Measurements from ENCODE around the gene SLFN13.
"Not testable (repeated sequence)": the region's sequence is repeated elsewhere in the genome, so short reads cannot be mapped to it uniquely, and the experiment has no call there.

SLFN13 gene

DNA sequence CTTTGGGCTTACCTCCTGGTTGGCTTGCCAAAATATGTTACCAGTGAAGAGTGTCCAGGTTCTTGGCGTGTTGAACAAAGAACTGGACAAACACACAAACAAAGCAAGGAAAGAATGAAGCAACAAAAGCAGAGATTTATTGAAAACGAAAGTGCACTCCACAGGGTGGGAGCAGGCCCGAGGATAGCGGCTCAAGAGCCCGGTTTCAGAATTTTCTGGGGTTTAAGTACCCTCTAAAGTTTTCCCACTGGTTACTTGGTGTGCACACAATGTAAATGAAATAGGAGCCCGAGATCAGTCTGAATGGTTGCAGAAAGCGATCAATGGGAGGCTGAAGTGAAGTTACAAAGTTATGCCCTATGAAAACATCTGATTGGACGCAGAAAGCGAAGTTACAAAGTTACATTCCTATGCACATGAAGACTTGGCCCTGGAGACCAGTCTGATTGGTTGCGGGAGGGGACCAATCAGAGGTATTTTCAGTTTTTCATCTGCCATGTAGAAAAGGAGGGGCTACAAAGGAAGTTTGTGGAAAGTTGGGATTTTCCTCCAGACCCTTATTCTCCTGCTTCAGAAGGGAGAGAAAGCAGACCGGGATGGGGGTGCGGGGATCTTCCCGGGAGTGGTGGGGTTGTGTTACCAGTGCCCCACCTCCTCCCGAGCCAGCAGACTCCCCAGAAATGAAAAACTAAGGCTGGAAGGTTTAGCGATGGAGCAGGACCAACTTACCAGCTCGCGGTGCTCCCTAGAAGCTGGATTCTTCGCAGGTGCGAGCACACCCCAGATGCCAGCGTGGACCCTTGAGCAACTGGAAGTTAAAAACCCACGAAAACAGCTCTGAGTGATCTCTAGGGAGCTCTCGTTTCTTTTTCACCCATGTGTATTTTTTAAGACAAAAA, 16.1 kb downstream of the SLFN13 start, which contains the start of gene SLFN12:
TSS of gene SLFN12 (minus strand) at position 325 of the 899 bp plus-strand sequence. CDS start 9,472 bp downstream, outside the sequence.
- peak; percentile 72 for DNase-seq

DNA sequence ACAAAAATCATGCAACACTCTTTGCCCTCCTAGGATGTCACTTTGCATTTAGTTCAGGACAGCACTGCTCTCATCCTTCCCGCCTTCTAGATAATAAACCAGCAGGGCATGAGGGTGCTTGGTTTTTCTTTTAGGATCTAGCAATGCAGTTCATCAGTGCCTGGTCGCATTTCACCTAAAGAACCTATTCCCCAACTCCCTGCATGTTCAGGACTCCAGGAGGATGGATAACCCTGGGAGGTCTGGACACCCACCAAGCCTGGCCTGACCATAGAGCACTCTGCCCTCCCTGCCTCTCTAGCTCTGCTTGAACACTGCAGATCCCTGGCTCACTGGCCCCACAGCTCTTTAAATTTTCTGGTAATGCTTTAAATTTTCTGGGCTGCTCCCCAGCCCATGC, 18.9 kb downstream of the SLFN13 start:
- DNase-seq, result no peak

DNA sequence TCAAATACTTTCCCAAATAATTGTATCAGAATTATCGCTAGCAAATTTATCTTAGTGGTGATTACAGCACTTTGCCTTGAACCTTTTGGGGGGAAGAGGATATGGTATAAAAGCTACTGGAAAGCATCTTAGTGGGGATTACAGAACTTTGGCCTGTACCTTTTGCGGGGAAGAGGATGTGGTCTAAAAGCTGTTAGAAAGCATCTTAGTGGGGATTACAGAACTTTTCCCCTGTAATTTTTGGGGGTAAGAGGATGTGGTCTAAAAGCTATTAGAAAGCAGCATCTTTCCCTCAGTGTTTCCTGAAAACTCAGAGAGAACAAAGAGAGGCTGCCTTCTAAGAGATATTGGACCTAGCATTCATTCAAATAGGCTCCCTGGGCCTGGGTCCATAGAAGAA, 20.3 kb downstream of the SLFN13 start:
- no peak for DNase-seq

GRCh38 chr17:35423761-35424160, 24.8 kb downstream of the SLFN13 start:
- no peak for DNase-seq

GRCh38 chr17:35421069-35421468, 27.5 kb downstream of the SLFN13 start:
- not testable (repeated sequence) for DNase-seq

DNA sequence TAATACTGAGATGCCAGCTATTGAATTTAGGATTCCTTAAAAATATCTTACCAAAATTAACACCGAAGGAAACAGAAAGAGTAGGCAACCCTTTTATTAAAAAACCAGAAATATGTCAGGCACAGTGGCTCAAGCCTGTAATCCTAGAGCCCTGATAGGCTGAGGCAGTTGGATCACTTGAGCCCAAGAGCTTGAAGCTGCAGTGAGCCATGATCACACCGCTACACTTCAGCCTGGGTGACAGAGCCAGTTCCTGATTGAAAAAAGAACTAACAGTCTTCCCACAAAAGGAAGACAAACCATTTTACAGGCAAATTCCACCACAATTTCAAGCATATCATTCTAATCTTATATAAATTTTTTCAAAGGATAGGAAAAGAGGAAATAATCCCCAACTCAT, 31.9 kb downstream of the SLFN13 start:
- no peak for DNase-seq

- not testable (repeated sequence) for DNase-seq
Observed at GRCh38 chr17:35414707-35415106, 33.9 kb downstream of the SLFN13 start.

DNA sequence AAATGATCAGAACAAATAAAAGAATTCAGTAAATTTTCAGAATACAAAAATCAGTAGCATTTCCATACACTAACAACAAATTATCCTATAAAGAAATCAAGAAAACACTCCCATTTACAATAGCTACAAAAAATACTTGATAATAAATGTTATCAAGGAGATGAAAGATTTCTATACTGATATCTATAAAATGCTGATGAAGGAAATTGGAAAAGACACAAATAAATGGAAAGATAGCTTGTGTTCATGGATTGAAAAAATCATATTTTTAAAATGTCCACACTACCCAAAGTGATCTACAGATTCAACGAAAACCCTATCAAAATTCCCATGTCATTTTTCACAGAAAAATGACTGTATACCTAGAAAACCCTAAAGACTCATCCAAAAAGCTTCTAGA, 34.3 kb downstream of the SLFN13 start:
- no peak for DNase-seq

- no peak for DNase-seq
Observed at GRCh38 chr17:35407531-35407930, 41.0 kb downstream of the SLFN13 start.

DNA sequence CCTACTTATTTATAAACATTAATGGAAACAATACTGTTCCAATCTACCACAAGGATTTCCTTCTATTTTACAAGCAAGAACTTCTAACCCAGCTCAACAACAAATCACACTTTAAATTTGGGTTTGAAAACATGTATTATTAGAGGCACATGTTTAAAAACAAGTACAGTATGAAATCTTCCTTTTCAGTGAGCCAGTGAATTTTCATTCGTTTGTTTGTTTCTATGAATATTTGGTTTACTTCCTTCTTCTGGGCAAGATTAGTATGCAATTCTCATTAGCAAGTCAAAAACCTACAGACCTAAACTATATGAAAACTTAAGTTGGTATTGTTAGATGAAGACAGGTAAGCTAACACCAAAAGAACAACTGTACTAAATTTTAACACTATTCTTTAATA, 42.0 kb downstream of the SLFN13 start:
- no peak for DNase-seq

- DNase-seq, result no peak
Observed at GRCh38 chr17:35404360-35404759, 44.2 kb downstream of the SLFN13 start.

DNA sequence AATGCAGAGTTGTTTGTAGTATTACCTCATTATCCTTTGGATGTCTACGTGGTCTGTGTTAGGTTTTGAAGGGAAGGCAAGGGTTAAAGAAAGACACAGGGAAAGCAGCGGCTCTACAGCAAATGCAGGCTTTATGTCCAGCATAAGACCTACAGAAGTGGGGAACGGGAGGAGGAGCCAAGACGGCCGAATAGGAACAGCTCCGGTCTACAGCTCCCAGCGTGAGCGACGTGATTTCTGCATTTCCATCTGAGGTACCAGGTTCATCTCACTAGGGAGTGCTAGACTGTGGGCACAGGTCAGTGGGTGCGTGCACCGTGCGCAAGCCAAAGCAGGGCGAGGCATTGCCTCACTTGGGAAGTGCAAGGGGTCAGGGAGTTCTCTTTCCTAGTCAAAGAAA, 54.8 kb downstream of the SLFN13 start:
- not testable (repeated sequence) for DNase-seq

GRCh38 chr17:35390663-35391062, 57.9 kb downstream of the SLFN13 start:
- no peak for DNase-seq

DNA sequence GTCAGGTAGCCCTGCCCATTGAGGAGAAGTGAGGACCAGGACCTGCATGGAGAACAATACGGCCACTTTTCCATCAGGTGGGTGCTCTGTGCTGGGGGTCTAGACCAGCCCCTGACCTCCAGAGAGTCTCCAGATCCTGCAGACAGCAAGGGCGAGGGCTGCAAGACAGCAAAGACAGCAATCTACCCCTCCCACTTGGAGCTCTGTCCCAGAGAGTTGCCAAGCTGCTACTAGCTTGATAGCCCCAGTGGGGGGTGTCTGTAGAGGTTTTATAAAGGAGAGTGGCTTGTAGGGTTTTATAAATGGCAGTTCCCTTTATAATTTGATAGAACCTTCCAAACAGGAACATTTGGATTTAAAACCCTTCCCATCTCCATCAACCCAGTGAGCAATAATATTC, 58.4 kb downstream of the SLFN13 start:
- no peak for DNase-seq

- no peak for DNase-seq
Observed at GRCh38 chr17:35387496-35387895, 61.1 kb downstream of the SLFN13 start.
